Nephron progenitor cell (in vitro differentiated cells): ENCODE measurements around the gene FBXL7.

Experiments used
- DNase-seq: peaks from one replicate; pipeline ENCODE4 v3.0.0; 2021
- H3K27ac Mint-ChIP-seq: 2 replicates; pipeline ENCODE4 v1.8.0; 2021; ENCODE audit warnings: mild to moderate bottlenecking, moderate library complexity, mixed read lengths
- H3K27me3 Mint-ChIP-seq: 2 replicates; pipeline ENCODE4 v1.8.0; 2021; ENCODE audit warnings: mild to moderate bottlenecking, low read depth, mixed read lengths; ENCODE audit not compliant: poor library complexity
- H3K36me3 Mint-ChIP-seq: 2 replicates; pipeline ENCODE4 v1.8.0; 2021; ENCODE audit warnings: low read depth, mixed read lengths
- H3K4me1 Mint-ChIP-seq: 2 replicates; pipeline ENCODE4 v1.8.0; 2021; ENCODE audit warnings: mixed read lengths
- H3K4me3 Mint-ChIP-seq: 2 replicates; pipeline ENCODE4 v1.8.0; 2021; ENCODE audit warnings: mild to moderate bottlenecking, moderate library complexity, mixed read lengths
- H3K9me3 Mint-ChIP-seq: 2 replicates; pipeline ENCODE4 v1.8.0; 2021; ENCODE audit warnings: mild to moderate bottlenecking, moderate library complexity, mixed read lengths
- TF ChIP-seq, protein P1 (sequence below): fragments of 200-600 bp; sonication (generic); IDR thresholded peaks from 2 replicates; pipeline ENCODE4 v1.5.0; 2021; ENCODE audit warnings: antibody characterized with exemption

Gene FBXL7

DNA sequence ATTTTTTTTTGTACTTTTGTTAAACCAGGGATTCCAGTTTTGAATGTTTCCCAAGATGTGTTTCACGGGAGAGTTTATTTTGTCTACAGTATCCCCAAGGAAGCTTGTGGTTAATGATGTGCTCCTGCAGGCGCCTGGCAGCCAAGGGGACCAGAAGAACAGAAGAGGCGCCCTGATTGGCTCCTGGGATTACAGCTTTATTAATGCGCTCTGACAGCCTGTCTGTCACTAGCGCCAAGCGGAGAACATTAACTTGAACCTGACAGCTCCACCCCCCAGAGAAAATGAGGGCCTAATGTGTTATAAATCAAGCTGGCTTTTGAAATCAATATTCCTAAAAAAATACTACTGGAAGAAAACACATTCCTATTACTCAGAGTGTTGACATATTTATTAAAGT is 5.0 kb upstream of the FBXL7 start:
- Mint-ChIP-seq H3K4me3 (no peak overlapping the region), H3K27me3 (peaks cover 14% of the 10 kb centered on the region), H3K9me3 (no peaks in the 10 kb centered on the region), H3K4me1 (peaks cover 20% of the 10 kb centered on the region), H3K27ac (no peak overlapping the region), H3K36me3 (no peaks in the 10 kb centered on the region)
- TF ChIP-seq, protein P1, sequence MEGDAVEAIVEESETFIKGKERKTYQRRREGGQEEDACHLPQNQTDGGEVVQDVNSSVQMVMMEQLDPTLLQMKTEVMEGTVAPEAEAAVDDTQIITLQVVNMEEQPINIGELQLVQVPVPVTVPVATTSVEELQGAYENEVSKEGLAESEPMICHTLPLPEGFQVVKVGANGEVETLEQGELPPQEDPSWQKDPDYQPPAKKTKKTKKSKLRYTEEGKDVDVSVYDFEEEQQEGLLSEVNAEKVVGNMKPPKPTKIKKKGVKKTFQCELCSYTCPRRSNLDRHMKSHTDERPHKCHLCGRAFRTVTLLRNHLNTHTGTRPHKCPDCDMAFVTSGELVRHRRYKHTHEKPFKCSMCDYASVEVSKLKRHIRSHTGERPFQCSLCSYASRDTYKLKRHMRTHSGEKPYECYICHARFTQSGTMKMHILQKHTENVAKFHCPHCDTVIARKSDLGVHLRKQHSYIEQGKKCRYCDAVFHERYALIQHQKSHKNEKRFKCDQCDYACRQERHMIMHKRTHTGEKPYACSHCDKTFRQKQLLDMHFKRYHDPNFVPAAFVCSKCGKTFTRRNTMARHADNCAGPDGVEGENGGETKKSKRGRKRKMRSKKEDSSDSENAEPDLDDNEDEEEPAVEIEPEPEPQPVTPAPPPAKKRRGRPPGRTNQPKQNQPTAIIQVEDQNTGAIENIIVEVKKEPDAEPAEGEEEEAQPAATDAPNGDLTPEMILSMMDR: no peak
- peak; percentile 7 for DNase-seq

DNA sequence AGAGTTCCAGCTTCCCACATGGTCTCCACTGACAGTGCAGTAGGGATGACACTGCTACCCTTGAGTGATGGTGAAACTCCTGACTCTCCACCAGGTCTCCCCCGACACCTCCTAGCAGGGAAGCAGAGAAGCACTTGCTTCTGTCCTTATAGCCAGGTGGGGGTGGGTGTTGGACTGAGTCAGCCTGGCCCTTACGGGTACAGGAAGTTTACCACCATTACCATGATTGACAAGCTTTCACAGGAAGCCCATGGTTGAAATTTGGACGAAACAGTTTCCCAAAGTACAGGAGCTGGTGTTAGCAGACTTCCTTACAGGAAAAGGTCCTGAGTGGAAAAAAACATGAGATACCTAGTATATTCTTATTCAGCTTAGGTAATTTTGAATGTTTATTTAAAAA is 3.1 kb upstream of the FBXL7 start:
- TF ChIP-seq, protein P1: no peak

DNA sequence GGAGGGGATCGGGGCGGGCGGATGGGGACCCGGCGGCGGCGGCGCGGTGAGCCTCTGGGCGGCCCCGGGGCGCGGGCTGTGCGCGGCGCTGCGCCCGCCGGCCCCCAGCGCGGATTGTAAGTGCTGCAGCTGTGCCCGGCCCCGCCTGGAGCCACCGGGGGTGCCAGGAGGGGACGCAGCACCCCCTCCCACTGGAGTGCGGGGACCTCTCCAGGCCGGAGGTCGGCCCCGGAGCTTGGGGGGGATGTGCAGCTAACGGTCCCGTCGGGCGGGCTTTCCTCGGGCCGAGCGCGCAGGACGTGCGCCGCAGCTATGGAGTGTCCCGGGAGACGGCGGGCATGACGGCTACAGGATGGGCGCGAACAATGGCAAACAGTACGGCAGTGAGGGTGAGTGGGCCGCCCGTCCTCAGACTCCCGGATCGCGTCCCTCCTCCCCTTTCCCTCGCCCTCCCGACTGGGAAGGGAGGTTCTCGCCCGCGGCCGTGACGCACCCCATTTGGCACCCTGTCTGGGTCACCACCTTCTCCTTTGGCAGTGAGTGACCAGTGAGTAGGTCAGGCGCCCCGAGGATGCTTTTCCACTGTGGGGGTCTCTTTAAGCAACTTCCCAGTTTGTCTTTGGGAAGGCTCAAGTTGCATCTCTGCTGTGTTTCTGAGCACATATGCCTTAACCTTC is 483 bp downstream of the FBXL7 start:
- Mint-ChIP-seq H3K4me1 (peaks cover 67% of the 10 kb centered on the region), H3K27ac (peak overlapping the region; percentile 88), H3K4me3 (peak overlapping the region; percentile 94), H3K9me3 (no peaks in the 10 kb centered on the region), H3K27me3 (peaks cover 11% of the 10 kb centered on the region), H3K36me3 (peaks cover 4% of the 10 kb centered on the region)
- peak; percentile 55 for DNase-seq
- TF ChIP-seq, protein P1: no peak

More for the DNA sequence above, 3.1 kb upstream of the FBXL7 start:
- Mint-ChIP-seq H3K9me3 (no peaks in the 10 kb centered on the region), H3K4me3 (no peak overlapping the region), H3K27ac (no peak overlapping the region), H3K27me3 (peaks cover 14% of the 10 kb centered on the region), H3K4me1 (peaks cover 32% of the 10 kb centered on the region), H3K36me3 (no peaks in the 10 kb centered on the region)
- no peak for DNase-seq

DNA sequence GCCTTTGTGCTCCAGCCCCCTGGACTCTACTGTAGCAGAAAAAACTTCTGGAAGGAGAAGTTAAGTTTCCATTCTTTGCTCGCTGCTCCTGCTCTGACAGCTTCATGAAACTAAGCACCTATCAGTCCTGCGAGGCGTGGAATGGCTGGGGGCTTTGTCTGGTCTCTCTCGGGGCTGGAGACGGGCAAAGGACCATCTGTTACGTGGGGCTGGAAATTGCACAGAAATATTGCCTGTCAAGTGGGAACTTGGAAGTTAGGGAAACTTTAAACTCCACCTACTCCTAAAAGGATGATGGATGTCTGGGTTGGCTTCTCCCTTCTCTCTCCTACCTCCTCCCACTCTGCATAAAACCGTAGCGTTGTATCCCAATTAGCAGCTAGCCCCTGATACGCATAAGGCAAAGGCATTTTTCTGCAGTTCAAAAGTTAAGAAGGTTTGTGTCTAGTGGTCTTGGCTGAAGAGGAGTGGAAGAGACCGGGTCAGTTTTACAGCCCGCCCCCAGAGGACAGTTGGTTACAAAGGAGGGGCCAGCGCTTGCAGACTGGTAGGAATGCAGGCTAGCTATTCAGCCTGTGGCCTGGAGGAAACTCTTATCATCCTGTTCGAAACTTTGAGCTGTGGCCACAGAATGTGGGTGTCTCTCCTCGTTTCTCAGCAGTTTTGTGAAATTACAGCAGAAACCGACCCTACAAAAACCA is 1.3 kb downstream of the FBXL7 start:
- H3K4me3 Mint-ChIP-seq: peak overlapping the region; percentile 94
- TF ChIP-seq, protein P1: no peak
- peak; percentile 67 for DNase-seq
- H3K27ac Mint-ChIP-seq: peak overlapping the region; percentile 88
- peaks cover 6% of the 10 kb centered on the region for H3K36me3 Mint-ChIP-seq
- H3K27me3 Mint-ChIP-seq: peaks cover 11% of the 10 kb centered on the region
- H3K4me1 Mint-ChIP-seq: peaks cover 69% of the 10 kb centered on the region
- H3K9me3 Mint-ChIP-seq: no peaks in the 10 kb centered on the region

DNA sequence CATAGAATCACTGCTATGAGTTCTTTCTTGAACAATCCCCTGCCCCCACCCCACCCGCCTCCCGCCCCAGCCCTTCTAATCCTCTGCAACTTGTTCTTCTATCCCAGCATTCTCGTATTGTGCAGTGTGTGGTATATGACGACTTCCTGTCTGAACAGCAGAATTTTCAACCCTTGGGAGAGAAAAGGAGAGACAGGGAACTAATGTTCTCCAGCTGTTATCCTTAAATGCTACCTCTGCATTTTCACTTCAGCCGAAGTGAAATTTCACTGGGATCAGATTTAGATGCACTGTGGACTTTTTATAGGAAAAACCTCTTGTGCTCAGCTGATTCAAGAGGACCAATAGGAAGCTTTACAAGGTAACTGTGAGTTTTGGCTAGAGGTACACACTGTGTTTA is 2.2 kb downstream of the FBXL7 start:
- Mint-ChIP-seq H3K4me1 (peaks cover 69% of the 10 kb centered on the region), H3K4me3 (peak overlapping the region; percentile 94), H3K27me3 (peaks cover 6% of the 10 kb centered on the region), H3K27ac (no peak overlapping the region), H3K36me3 (peaks cover 13% of the 10 kb centered on the region), H3K9me3 (no peaks in the 10 kb centered on the region)
- TF ChIP-seq, protein P1: no peak
- no peak for DNase-seq
